NCI-H1417 treated with DMSO at 0.1 percent for 48 hours (cell line): Measurements from ENCODE around the gene ATP5MK.
"Not testable (repeated sequence)": the region's sequence is repeated elsewhere in the genome, so short reads cannot be mapped to it uniquely, and the experiment has no call there.

ENCODE experiments used
- DNase-seq: peaks from one replicate; lab custom pipeline; 2025; lab: John Stamatoyannopoulos, UW

ATP5MK gene

GRCh38 chr10:103396067-103396788 lies at the start of gene ATP5MK, which contains the start of gene PDCD11:
Gene ATP5MK (minus strand): TSS chr10:103396475. CDS start chr10:103392457, 4,018 bp downstream.
Gene PDCD11 (plus strand): TSS chr10:103396626. CDS start chr10:103398427, 1,801 bp downstream.
- DNase-seq, result peak; percentile 67

DNA sequence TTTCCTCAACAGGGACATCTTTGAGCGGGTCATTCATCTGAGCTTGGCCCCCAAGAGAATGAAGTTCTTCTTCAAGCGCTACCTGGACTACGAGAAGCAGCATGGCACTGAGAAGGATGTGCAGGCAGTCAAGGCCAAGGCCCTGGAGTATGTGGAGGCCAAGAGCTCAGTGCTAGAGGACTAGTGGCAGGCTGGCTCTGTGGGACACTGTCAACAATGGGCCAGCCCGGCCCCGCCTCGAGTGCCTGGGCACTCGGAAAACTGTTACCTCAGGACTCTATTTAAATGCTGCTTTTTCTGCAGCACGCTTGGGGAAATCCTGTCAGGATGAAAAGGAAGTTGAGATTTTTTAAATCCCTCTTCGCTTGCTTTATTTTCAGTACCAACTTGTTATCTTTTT lies 49.1 kb upstream of the ATP5MK start:
- DNase-seq, result no peak

- DNase-seq, result no peak
Measured at GRCh38 chr10:103444478-103444877, 48.2 kb upstream of the ATP5MK start.

DNA sequence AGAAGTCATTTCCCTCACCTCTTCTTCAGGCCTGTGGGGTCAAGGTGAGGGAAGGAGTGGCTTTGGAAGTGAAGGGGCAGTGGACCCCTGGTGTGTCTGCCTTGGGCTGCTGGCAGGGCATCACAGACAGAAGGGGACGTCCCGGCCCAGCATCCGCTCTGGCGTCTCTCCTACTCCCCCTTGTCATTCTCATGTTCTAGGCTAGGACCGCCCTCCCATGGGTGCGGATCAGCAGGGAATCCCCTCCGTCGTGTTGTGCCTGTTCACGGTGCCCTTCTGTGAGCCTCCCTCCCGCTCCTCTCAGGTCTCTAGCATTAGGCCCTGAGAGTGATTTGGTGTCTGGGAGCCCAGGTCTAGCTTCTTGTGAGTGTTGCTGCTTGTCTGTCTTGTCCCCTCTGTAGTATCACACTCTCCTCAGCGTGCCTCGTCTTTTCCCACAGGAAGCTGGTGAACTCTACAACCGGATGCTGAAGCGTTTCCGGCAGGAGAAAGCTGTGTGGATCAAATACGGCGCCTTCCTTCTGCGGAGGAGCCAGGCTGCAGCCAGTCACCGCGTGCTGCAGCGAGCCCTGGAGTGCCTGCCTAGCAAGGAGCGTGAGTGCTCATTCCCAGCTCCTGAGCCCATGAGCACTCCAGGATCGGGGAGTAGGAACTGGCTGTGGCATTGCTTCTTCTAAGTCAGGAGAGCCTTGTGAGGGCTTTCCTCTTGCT lies 47.4 kb upstream of the ATP5MK start:
- DNase-seq, result no peak

- DNase-seq, result no peak
Measured at GRCh38 chr10:103442031-103442461, 45.8 kb upstream of the ATP5MK start.

- DNase-seq, result no peak
Measured at GRCh38 chr10:103441611-103442010, 45.3 kb upstream of the ATP5MK start.

DNA sequence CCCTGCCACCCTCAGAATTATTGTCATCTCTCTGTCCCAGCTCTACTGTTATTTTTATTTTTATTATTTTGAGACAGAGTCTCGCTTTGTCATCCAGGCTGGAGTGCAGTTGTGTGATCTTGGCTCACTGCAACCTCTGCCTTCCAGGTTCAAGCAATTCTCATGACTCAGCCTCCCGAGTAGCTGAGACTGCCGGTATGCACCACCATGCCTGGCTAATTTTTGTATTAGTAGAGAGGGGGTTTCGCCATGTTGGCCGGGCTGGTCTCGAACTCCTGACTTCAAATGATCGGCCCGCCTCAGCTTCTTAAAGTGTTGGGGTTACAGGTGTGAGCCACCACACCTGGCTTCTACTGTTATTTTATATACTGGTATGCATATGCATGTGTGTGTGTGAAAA lies 44.9 kb upstream of the ATP5MK start:
- DNase-seq, result no peak

DNA sequence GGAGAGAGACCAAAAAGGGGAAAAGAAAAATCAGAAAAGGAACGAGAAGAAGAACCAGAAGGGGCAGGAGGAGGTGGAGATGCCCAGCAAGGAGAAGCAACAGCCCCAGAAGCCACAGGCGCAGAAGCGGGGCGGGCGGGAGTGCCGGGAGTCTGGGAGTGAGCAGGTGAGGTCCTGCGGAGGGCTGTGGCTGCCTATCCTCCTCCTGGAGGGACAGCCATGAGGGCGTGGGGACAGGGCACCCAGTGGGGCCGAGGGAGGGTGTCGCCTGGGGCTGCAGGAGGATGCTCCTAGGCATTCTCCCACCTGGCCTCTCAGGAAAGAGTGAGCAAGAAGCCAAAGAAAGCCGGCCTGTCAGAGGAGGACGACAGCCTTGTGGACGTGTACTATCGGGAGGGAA lies 44.1 kb upstream of the ATP5MK start:
- DNase-seq, result no peak

- no peak for DNase-seq
Measured at GRCh38 chr10:103439776-103440175, 43.5 kb upstream of the ATP5MK start.

- DNase-seq, result no peak
Measured at GRCh38 chr10:103433858-103434257, 37.6 kb upstream of the ATP5MK start.

- DNase-seq, result no peak
Measured at GRCh38 chr10:103431902-103432301, 35.6 kb upstream of the ATP5MK start.

DNA sequence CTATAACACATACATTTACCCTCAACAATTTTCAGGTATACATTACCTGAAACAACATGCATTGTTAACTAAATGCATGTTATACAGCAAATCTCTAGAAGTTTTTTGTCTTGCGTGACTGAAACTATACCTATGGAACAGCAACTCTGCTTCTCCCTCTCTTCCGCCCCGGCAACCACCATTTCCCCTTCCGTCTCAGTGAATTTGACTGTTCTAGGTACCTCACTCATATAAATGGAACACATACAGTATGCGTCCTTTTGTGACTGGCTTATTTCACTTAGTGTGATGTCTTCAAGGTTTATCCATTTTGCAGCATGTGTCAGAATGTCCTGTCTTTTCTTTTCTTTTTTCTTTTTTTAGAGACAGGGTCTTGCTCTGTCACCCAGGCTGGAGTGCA lies 33.4 kb upstream of the ATP5MK start:
- no peak for DNase-seq

DNA sequence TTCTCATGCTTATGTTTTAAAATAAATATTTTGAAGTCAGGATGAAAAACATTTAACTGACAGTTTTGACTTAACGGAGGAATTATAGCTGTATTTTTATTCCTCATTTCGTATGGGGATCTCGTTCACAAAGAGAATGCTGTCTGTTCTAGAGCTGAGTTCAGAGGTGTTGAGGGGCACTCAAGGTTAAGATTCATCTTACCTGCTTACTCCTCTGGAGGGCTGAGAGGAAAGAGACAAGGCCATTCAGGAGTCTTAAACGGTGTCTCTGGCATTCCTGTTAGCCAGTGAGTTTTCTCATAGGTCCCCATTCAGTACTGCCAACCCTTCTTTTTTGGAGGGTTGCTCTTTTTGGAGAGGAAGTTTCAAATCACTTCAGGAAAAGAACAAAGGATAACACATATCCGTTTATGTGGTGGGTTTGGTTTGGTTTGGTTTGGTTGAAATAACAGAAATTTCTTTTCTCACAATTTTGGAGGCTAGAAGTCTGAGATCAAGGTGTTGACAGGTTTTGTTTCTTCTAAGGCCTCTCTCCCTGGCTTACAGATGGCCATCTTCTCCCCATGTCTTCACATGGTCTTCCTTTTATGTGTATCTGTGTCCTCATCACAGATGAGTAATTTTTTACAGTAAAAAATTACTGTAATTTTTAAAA lies 32.8 kb upstream of the ATP5MK start:
- no peak for DNase-seq

GRCh38 chr10:103427866-103428265 lies 31.6 kb upstream of the ATP5MK start:
- no peak for DNase-seq

DNA sequence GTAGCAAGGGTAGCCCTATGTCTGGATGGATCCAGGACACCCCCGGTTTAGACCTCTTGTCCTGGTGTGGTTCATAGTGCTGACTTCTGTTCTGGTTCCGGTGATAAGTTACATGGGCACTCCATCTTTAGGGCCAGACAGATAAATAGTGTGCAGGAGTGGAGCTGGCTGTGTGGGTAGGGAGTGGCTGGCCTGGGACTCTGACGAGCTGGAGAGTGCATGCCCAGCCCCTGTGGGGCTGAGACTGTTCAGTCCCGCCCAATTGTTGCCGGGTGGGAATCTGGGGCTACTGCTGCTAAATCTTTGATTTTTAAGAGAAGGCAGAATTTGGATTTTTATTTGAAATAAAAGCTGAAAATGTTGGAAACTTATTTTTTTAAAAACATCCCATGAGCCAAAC lies 27.5 kb upstream of the ATP5MK start:
- no peak for DNase-seq

DNA sequence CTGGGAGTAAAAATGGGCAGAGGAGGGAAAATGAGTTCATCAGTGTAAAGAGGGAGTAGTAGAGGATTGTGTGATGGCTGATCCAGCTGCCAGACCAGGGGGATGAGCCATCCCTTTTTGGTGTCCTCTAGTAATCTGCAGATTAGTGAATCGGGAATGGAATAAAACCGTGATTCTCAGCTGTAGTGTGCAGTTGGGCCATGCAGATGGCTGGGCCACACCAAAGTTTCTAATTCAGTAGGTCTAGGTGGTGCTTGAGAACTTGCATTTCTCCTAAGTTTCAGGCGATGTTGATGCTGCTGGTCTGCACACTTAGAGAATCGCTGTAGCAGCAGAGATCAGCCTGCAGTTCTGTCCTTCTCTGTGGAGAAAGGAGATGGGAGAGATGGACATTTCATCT lies 22.8 kb upstream of the ATP5MK start:
- DNase-seq, result no peak

DNA sequence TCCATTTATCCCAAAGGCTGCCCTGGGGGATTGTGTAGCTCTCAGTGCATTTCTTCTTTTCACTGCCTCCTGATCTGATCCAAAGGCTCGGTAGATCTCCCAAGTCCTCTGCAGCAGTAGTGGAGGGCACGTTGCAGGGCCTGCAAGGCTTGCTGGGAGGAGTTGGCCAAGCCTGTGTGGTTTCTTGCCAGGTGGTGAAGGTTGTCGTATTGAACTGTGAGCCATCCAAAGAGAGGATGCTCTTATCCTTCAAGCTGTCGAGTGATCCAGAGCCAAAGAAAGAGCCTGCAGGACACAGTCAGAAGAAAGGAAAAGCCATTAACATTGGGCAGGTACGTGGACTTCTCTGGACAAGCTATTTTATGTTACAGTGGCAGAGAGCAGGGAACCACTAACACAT lies 21.3 kb upstream of the ATP5MK start:
- no peak for DNase-seq

DNA sequence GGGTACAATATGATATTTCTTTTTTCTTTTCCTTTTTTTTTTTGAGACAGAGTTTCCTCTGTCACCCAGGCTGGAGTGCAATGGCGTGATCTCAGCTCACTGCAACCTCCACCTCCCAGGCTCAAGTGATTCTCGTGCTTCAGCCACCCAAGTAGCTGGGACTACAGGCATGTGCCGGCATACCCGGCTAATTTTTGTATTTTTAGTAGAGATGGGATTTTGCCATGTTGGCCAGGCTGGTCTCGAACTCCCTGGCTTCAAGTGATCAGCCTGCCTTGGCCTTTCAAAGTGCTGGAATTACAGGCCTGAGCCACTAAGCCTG lies 20.8 kb upstream of the ATP5MK start:
- DNase-seq, result not testable (repeated sequence)

DNA sequence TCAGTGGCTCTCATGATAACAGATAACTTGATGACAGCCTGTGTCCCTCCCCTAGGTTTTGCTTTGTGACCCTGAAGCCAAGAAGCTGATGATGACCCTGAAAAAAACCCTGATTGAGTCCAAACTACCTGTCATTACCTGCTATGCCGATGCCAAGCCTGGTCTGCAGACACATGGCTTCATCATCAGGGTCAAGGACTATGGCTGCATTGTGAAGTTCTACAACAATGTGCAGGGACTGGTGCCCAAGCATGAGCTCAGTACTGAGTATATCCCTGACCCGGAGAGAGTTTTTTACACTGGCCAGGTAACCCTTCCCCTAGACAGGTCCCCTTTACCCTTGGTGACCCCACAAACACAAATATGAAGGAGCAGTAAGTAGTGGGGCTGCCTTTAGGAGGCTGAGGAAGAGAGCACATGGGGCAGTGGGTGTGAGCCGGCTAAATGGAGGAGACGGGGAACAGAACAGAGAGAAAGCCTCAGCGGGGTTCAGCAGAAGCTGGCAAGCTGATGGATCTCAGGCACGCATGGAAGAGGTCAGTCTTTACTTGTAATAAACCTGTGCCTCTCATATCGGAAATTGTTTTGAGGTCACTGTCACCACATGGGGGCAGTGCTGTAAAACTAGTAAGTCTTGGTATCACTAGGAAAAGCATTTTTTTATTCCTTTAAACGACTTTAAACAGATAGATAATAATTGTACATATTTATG lies 20.3 kb upstream of the ATP5MK start:
- DNase-seq, result no peak

DNA sequence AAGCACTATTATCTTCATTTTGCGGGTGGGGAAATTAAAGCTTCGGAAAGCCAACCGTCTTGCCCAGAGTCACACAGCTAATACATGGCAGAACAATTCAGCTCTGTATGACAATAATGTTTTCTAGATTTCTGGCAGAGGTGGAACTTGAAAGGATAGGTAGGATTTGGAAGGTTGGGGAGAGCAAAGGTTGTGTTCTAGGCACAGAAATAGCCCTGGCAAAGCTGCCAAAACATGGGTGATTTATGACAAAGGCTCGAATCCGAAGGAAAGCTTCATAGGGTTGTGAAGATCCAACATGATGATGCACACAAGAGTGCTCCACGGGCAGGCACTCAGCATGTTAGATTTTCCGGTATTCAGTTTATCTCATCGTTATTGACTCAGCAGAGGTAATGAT lies 19.3 kb upstream of the ATP5MK start:
- DNase-seq, result no peak

DNA sequence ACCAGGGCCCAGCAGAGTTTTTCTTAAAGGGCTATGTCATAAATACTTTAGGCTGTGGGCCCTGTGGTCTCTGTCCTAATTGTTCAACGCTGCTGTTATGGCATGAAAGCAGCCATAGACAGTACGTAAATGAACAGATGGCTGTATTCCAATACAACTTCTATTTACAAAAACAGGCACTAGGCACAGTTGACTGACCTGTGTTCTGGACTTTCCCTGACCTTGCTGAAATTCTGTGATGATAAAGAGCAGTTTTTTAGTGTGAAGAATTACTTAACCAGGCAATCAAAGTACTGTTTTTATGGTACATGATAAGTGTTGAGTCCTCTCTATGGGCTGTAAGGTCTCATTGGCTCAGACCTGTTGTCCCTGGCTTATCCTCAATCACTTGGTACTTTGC lies 17.3 kb upstream of the ATP5MK start:
- DNase-seq, result no peak

DNA sequence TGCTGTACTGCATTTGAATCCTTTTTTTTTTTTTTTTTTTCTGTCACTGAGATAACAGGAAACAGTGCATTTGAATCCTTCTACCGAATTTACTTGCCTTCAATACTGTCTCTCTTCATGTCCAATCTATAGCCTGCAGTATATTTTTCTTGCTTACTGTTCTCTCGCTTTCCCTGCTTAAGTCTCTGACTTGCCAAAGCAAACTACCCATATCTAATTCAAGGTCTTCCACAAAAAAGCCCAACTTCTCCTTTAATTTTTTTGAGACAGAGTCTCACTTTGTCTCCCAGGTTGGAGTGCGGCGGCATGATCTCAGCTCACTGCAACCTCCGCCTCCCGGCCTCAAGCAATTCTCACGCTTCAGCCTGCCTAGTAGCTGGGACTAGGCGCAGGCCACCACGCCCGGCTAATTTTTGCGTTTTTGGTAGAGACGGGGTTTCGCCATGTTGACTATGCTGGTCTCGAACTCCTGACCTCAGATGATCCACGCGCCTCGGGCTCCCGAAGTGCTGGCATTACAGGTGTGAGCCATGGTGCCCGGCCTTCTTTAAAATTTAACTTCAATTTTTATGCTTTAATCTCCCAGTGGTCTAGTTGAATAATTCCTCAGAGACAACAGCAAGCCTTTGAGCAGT lies 1.0 kb upstream of the ATP5MK start:
- DNase-seq, result no peak
